Urothelium cell line (cell line): Measurements from ENCODE around the gene ZNF22.
"Not testable (repeated sequence)": the region's sequence is repeated elsewhere in the genome, so short reads cannot be mapped to it uniquely, and the experiment has no call there.

ENCODE experiments used
- DNase-seq: peaks from one replicate; pipeline ENCODE4 v3.0.0; 2011; ENCODE audit warnings: low spot score, mixed read lengths
- FAIRE-seq: peaks from 2 replicates; lab custom pipeline; 2011; peaks lifted over from hg19 to GRCh38; lab: Jason Lieb, UNC

ZNF22 gene

GRCh38 chr10:45004661-45005060 lies 3.9 kb downstream of the ZNF22 start:
- FAIRE-seq (no peak), DNase-seq (no peak)

GRCh38 chr10:45005284-45005683 lies 4.6 kb downstream of the ZNF22 start:
- no peak for FAIRE-seq
- DNase-seq = no peak

- FAIRE-seq = no peak
- no peak for DNase-seq
Observed at GRCh38 chr10:45006276-45007030, 5.7 kb downstream of the ZNF22 start.

- FAIRE-seq = peak; percentile 35
- peak; percentile 78 for DNase-seq
Observed at GRCh38 chr10:45008524-45009161, 7.9 kb downstream of the ZNF22 start.

GRCh38 chr10:45014557-45014956 lies 13.8 kb downstream of the ZNF22 start:
- not testable (repeated sequence) for DNase-seq, FAIRE-seq

- FAIRE-seq (no peak), DNase-seq (no peak)
Observed at GRCh38 chr10:45015590-45015989, 14.9 kb downstream of the ZNF22 start.

GRCh38 chr10:45023426-45023825 lies 22.7 kb downstream of the ZNF22 start:
- DNase-seq (no peak), FAIRE-seq (no peak)

- no peak for DNase-seq
- FAIRE-seq = no peak
Observed at GRCh38 chr10:45034301-45034700, 33.6 kb downstream of the ZNF22 start.

- DNase-seq (no peak), FAIRE-seq (no peak)
Observed at GRCh38 chr10:45035673-45036072, 35.0 kb downstream of the ZNF22 start.

- FAIRE-seq = no peak
- no peak for DNase-seq
Observed at GRCh38 chr10:45040921-45041542, 40.3 kb downstream of the ZNF22 start.

GRCh38 chr10:45044290-45044689 lies 43.6 kb downstream of the ZNF22 start:
- DNase-seq (no peak), FAIRE-seq (peak; percentile 20)

- DNase-seq (no peak), FAIRE-seq (no peak)
Observed at GRCh38 chr10:45050551-45051235, 50.0 kb downstream of the ZNF22 start.

- no peak for FAIRE-seq
- DNase-seq = no peak
Observed at GRCh38 chr10:45052700-45053099, 52.0 kb downstream of the ZNF22 start.

GRCh38 chr10:45053569-45054100 lies 52.9 kb downstream of the ZNF22 start:
- DNase-seq (no peak), FAIRE-seq (no peak)
